Spleen (tissue), 7 donors: ENCODE results near the gene ATG9A.

Source experiments
- CTCF ChIP-seq, 11 experiments: fragments of 200-600 bp in 7 of 11; fragments of 450-650 bp in 4 of 11; sonication (generic) in 4 of 11; IDR thresholded peaks in 8 of 11; conservative IDR thresholded peaks in 3 of 11; 1 replicate in 7 of 11; 2 replicates in 4 of 11; pipeline versions ENCODE4 v1.4.0 to v1.8.0; 2016 to 2021; ENCODE audit warnings: antibody characterized with exemption in 11 of 11, inconsistent platforms in 4 of 11, mild to moderate bottlenecking in 1 of 11
- POLR2AphosphoS5 ChIP-seq, 3 donors: sonication (generic); formaldehyde crosslinking; IDR thresholded peaks; one replicate each; pipeline ENCODE4 v1.5.1; 2017; ENCODE audit warnings: antibody characterized with exemption in 3 of 3
- donor health status: DM: no; HTN: no; CAD: no; lungs with moderate emphysema.
- donor health status: DM: no; HTN: no; CAD: no.
- donor health status: DM: no; HTN: no; CAD: no.

GRCh38 chr2:219207884-219208740, 21.3 kb downstream of the ATG9A start:
- TF ChIP-seq POLR2AphosphoS5 (IDR thresholded peaks at IDR 0.05) (no peak), CTCF (IDR thresholded peaks at IDR 0.05 in 8 of 11, conservative IDR thresholded peaks at IDR 0.05 in 3 of 11) (no peak)
